Astrocyte of the spinal cord (primary cell): Measurements from ENCODE around the gene ITPRIP.
A peak's percentile ranks its signal among the peaks of the same experiment; 100 is the strongest.

ENCODE experiments used
- DNase-seq: peaks from one replicate; pipeline ENCODE4 v3.0.0; 2011; ENCODE audit warnings: low read depth, low spot score
- H3K4me3 ChIP-seq: 2 replicates; pipeline ENCODE4 v1.5.1; 2011; ENCODE audit warnings: low read depth, mild to moderate bottlenecking, low read length, moderate library complexity
- CTCF ChIP-seq: IDR thresholded peaks from 2 replicates; pipeline ENCODE4 v1.5.1; 2012; ENCODE audit warnings: low read depth, mild to moderate bottlenecking, low read length, inconsistent platforms
- in situ Hi-C: cut with HindIII; loops from 2 replicates; pipeline ENCODE4 v1.10.0; 2017; ENCODE audit warnings: low sequenced_read_pairs

Gene ITPRIP

GRCh38 chr10:104274762-104275721, 63.2 kb downstream of the ITPRIP start:
- TF ChIP-seq CTCF: peak; percentile 94
- in situ Hi-C loops: no loop called here
- peak; percentile 29 for DNase-seq
- peak overlapping the region; percentile 23 for H3K4me3 ChIP-seq

- in situ Hi-C loops: no loop called here
- no peak for TF ChIP-seq CTCF
- no peak for DNase-seq
- no peak overlapping the region for H3K4me3 ChIP-seq
These were observed 64.2 kb downstream of the ITPRIP start for GRCh38 chr10:104273899-104274575.

GRCh38 chr10:104273286-104273685, 65.0 kb downstream of the ITPRIP start:
- no peak for DNase-seq
- in situ Hi-C loops: no loop called here
- no peak for TF ChIP-seq CTCF
- H3K4me3 ChIP-seq: no peak overlapping the region

GRCh38 chr10:104268713-104269645, 69.3 kb downstream of the ITPRIP start, which contains the start of gene GSTO2:
Gene GSTO2, plus strand, starts transcription at chr10:104269184. Its CDS starts 5,732 bp downstream, at chr10:104274916.
- in situ Hi-C loops: no loop called here
- TF ChIP-seq CTCF: no peak
- DNase-seq: peak; percentile 100
- peak within 1 kb of the TSS; percentile 84 for H3K4me3 ChIP-seq

GRCh38 chr10:104268405-104268712, 69.9 kb downstream of the ITPRIP start:
- no peak for TF ChIP-seq CTCF
- peak overlapping the region; percentile 84 for H3K4me3 ChIP-seq
- DNase-seq: no peak
- in situ Hi-C loops: no loop called here
